ENCODE data around the gene TCIRG1. TPM values are rescaled to one million over a fixed set of nuclear protein-coding genes. Genes with fewer than 3 reads are reported as not detected.
A peak's percentile ranks its signal among the peaks of the same experiment; 100 is the strongest.

The TCIRG1 gene
- total RNA-seq, 2 donors from 2014 or later: 141 to 146 TPM

GRCh38 chr11:68071281-68072048 lies 32.6 kb downstream of the TCIRG1 start:
- Mint-ChIP-seq H3K4me1 (ENCODE audit: low read depth) (no peaks in the 10 kb centered on the region), H3K27me3 (ENCODE audit: low read depth) (no peaks in the 10 kb centered on the region), H3K4me3 (no peak overlapping the region), H3K9me3 (no peaks in the 10 kb centered on the region), H3K27ac (no peak overlapping the region), H3K36me3 (ENCODE audit: insufficient read depth in 2 of 2) (peaks cover 0 to 2% of the 10 kb centered on the region in 2 donors)
- DNase-seq (no peak), ATAC-seq (replicated peaks in 1 of 2) (no peak)

- ATAC-seq (replicated peaks in 1 of 2): no peak
- Mint-ChIP-seq H3K9me3 (no peaks in the 10 kb centered on the region), H3K27ac (no peak overlapping the region), H3K36me3 (ENCODE audit: insufficient read depth in 2 of 2) (no peaks in the 10 kb centered on the region), H3K27me3 (ENCODE audit: low read depth) (no peaks in the 10 kb centered on the region), H3K4me3 (no peak overlapping the region), H3K4me1 (ENCODE audit: low read depth) (no peaks in the 10 kb centered on the region)
- DNase-seq: no peak
These were observed 35.9 kb downstream of the TCIRG1 start for GRCh38 chr11:68074584-68075352.

- no peak overlapping the region for H3K27ac Mint-ChIP-seq
- no peaks in the 10 kb centered on the region for H3K9me3 Mint-ChIP-seq
- no peak overlapping the region for H3K4me3 Mint-ChIP-seq
These were observed 37.7 kb downstream of the TCIRG1 start for GRCh38 chr11:68076371-68077042.

GRCh38 chr11:68077617-68078582 lies 39.1 kb downstream of the TCIRG1 start:
- no peak overlapping the region for H3K27ac Mint-ChIP-seq
- no peaks in the 10 kb centered on the region for H3K27me3 Mint-ChIP-seq (ENCODE audit: low read depth)
- no peak for DNase-seq
- no peaks in the 10 kb centered on the region for H3K9me3 Mint-ChIP-seq
- no peaks in the 10 kb centered on the region for H3K4me1 Mint-ChIP-seq (ENCODE audit: low read depth)
- no peak overlapping the region for H3K4me3 Mint-ChIP-seq
- no peak for ATAC-seq (replicated peaks in 1 of 2)
- H3K36me3 Mint-ChIP-seq (ENCODE audit: insufficient read depth in 2 of 2): no peaks in the 10 kb centered on the region

More at GRCh38 chr11:68076371-68077042, 37.7 kb downstream of the TCIRG1 start:
- no peaks in the 10 kb centered on the region for H3K27me3 Mint-ChIP-seq (ENCODE audit: low read depth)
- H3K36me3 Mint-ChIP-seq (ENCODE audit: insufficient read depth in 2 of 2): no peaks in the 10 kb centered on the region
- no peaks in the 10 kb centered on the region for H3K4me1 Mint-ChIP-seq (ENCODE audit: low read depth)
- no peak for DNase-seq
- ATAC-seq (replicated peaks in 1 of 2): no peak

- Mint-ChIP-seq H3K4me1 (ENCODE audit: low read depth) (no peaks in the 10 kb centered on the region), H3K27ac (no peak overlapping the region), H3K27me3 (ENCODE audit: low read depth) (no peaks in the 10 kb centered on the region), H3K36me3 (ENCODE audit: insufficient read depth in 2 of 2) (no peaks in the 10 kb centered on the region), H3K4me3 (no peak overlapping the region), H3K9me3 (no peaks in the 10 kb centered on the region)
- no peak for DNase-seq
- ATAC-seq (replicated peaks in 1 of 2): no peak
These were observed 42.0 kb downstream of the TCIRG1 start for GRCh38 chr11:68080860-68081259.

- no peaks in the 10 kb centered on the region for H3K4me1 Mint-ChIP-seq (ENCODE audit: low read depth)
- no peaks in the 10 kb centered on the region for H3K36me3 Mint-ChIP-seq (ENCODE audit: insufficient read depth in 2 of 2)
- DNase-seq: no peak
- H3K27ac Mint-ChIP-seq: no peak overlapping the region
- no peak for ATAC-seq (replicated peaks in 1 of 2)
- H3K4me3 Mint-ChIP-seq: no peak overlapping the region
- H3K27me3 Mint-ChIP-seq (ENCODE audit: low read depth): no peaks in the 10 kb centered on the region
- no peaks in the 10 kb centered on the region for H3K9me3 Mint-ChIP-seq
These were observed 42.9 kb downstream of the TCIRG1 start for GRCh38 chr11:68081691-68082090.

- Mint-ChIP-seq H3K27me3 (ENCODE audit: low read depth) (no peaks in the 10 kb centered on the region), H3K9me3 (no peaks in the 10 kb centered on the region), H3K36me3 (ENCODE audit: insufficient read depth in 2 of 2) (no peaks in the 10 kb centered on the region), H3K27ac (no peak overlapping the region), H3K4me3 (no peak overlapping the region), H3K4me1 (ENCODE audit: low read depth) (no peaks in the 10 kb centered on the region)
- ATAC-seq (replicated peaks in 1 of 2) (no peak), DNase-seq (no peak)
These were observed 43.7 kb downstream of the TCIRG1 start for GRCh38 chr11:68082481-68082880.

- Mint-ChIP-seq H3K4me1 (ENCODE audit: low read depth) (no peaks in the 10 kb centered on the region), H3K27me3 (ENCODE audit: low read depth) (no peaks in the 10 kb centered on the region), H3K27ac (no peak overlapping the region), H3K9me3 (no peaks in the 10 kb centered on the region), H3K36me3 (ENCODE audit: insufficient read depth in 2 of 2) (no peaks in the 10 kb centered on the region), H3K4me3 (no peak overlapping the region)
- ATAC-seq (replicated peaks in 1 of 2) (no peak), DNase-seq (no peak)
These were observed 44.7 kb downstream of the TCIRG1 start for GRCh38 chr11:68083517-68083916.

GRCh38 chr11:68089679-68090078 lies 50.9 kb downstream of the TCIRG1 start:
- Mint-ChIP-seq H3K27ac (no peak overlapping the region), H3K4me3 (no peak overlapping the region), H3K4me1 (ENCODE audit: low read depth) (no peaks in the 10 kb centered on the region), H3K9me3 (no peaks in the 10 kb centered on the region), H3K36me3 (ENCODE audit: insufficient read depth in 2 of 2) (no peaks in the 10 kb centered on the region), H3K27me3 (ENCODE audit: low read depth) (no peaks in the 10 kb centered on the region)
- ATAC-seq (replicated peaks in 1 of 2) (no peak), DNase-seq (no peak)

GRCh38 chr11:68090287-68090686 lies 51.5 kb downstream of the TCIRG1 start:
- no peaks in the 10 kb centered on the region for H3K9me3 Mint-ChIP-seq
- no peak overlapping the region for H3K27ac Mint-ChIP-seq
- no peaks in the 10 kb centered on the region for H3K4me1 Mint-ChIP-seq (ENCODE audit: low read depth)
- ATAC-seq (replicated peaks in 1 of 2) (no peak), DNase-seq (no peak)
- no peaks in the 10 kb centered on the region for H3K36me3 Mint-ChIP-seq (ENCODE audit: insufficient read depth in 2 of 2)
- H3K4me3 Mint-ChIP-seq: no peak overlapping the region
- H3K27me3 Mint-ChIP-seq (ENCODE audit: low read depth): no peaks in the 10 kb centered on the region

- Mint-ChIP-seq H3K27me3 (ENCODE audit: low read depth) (no peaks in the 10 kb centered on the region), H3K36me3 (ENCODE audit: insufficient read depth in 2 of 2) (no peaks in the 10 kb centered on the region), H3K27ac (no peak overlapping the region), H3K4me1 (ENCODE audit: low read depth) (no peaks in the 10 kb centered on the region), H3K4me3 (no peak overlapping the region), H3K9me3 (no peaks in the 10 kb centered on the region)
- ATAC-seq (replicated peaks in 1 of 2) (peak in 1 of 2 donors; percentile 36), DNase-seq (no peak)
These were observed 51.9 kb downstream of the TCIRG1 start for GRCh38 chr11:68090706-68091105.

GRCh38 chr11:68092411-68092810 lies 53.6 kb downstream of the TCIRG1 start:
- no peaks in the 10 kb centered on the region for H3K27me3 Mint-ChIP-seq (ENCODE audit: low read depth)
- H3K9me3 Mint-ChIP-seq: no peaks in the 10 kb centered on the region
- H3K36me3 Mint-ChIP-seq (ENCODE audit: insufficient read depth in 2 of 2): no peaks in the 10 kb centered on the region
- H3K4me3 Mint-ChIP-seq: no peak overlapping the region
- no peak for DNase-seq
- no peak overlapping the region for H3K27ac Mint-ChIP-seq
- no peak for ATAC-seq (replicated peaks in 1 of 2)
- H3K4me1 Mint-ChIP-seq (ENCODE audit: low read depth): no peaks in the 10 kb centered on the region
